NOMO-1 (cell line): ENCODE results near the gene LMX1A.

Experiments used
- DNase-seq, 2 experiments: peaks; one replicate each; lab custom pipeline; 2025; ENCODE audit not compliant: unreplicated experiment in 2 of 2; lab: John Stamatoyannopoulos, UW

The LMX1A gene

GRCh38 chr1:165369255-165369848 lies 12.8 kb upstream of the LMX1A start:
- peak in 1 of 2 experiments; percentile 34 for DNase-seq

- peak; percentile 18 to 37 for DNase-seq
Observed at GRCh38 chr1:165367375-165367993, 11.0 kb upstream of the LMX1A start.

GRCh38 chr1:165365341-165365740 lies 8.8 kb upstream of the LMX1A start:
- no peak for DNase-seq

- no peak for DNase-seq
Observed at GRCh38 chr1:165364568-165365133, 8.1 kb upstream of the LMX1A start.

- DNase-seq: no peak
Observed at GRCh38 chr1:165356876-165357275, 361 bp upstream of the LMX1A start.

GRCh38 chr1:165355139-165355976 lies 1.2 kb downstream of the LMX1A start:
- no peak for DNase-seq

GRCh38 chr1:165354739-165355138 lies 1.8 kb downstream of the LMX1A start:
- no peak for DNase-seq

- DNase-seq: no peak
Observed at GRCh38 chr1:165353731-165354671, 2.5 kb downstream of the LMX1A start.

GRCh38 chr1:165352442-165353293 lies 3.8 kb downstream of the LMX1A start:
- DNase-seq: no peak

GRCh38 chr1:165351863-165352441 lies 4.6 kb downstream of the LMX1A start:
- no peak for DNase-seq

GRCh38 chr1:165350840-165351239 lies 5.7 kb downstream of the LMX1A start:
- no peak for DNase-seq

- no peak for DNase-seq
Observed at GRCh38 chr1:165345502-165345901, 11.0 kb downstream of the LMX1A start.

- no peak for DNase-seq
Observed at GRCh38 chr1:165344736-165345135, 11.8 kb downstream of the LMX1A start.

- no peak for DNase-seq
Observed at GRCh38 chr1:165344198-165344597, 12.3 kb downstream of the LMX1A start.

GRCh38 chr1:165342587-165342986 lies 13.9 kb downstream of the LMX1A start:
- no peak for DNase-seq

- DNase-seq: no peak
Observed at GRCh38 chr1:165342168-165342567, 14.3 kb downstream of the LMX1A start.

GRCh38 chr1:165339164-165339563 lies 17.4 kb downstream of the LMX1A start:
- no peak for DNase-seq

- DNase-seq: no peak
Observed at GRCh38 chr1:165330483-165330882, 26.0 kb downstream of the LMX1A start.

GRCh38 chr1:165329104-165329503 lies 27.4 kb downstream of the LMX1A start:
- no peak for DNase-seq
